ENCODE measurements around the gene SCEL. TPM values are rescaled to one million over a fixed set of nuclear protein-coding genes. Genes with fewer than 3 reads are reported as not detected.

SCEL gene
- total and polyA plus RNA-seq, 2 donors (not counting 3 experiments of a cell fraction or from before 2014, with no cell fraction given) = not detected

- H3K79me2 ChIP-seq (ENCODE audit: control insufficient read depth, insufficient read depth, low read length) = no peaks in the 10 kb centered on the region
- POLR2A ChIA-PET = no interaction called here
- DNase-seq (ENCODE audit: low read depth, low spot score) (no peak), FAIRE-seq (no peak)
- no peak overlapping the region for H3K4me3 ChIP-seq (replicated peaks in 1 of 3; ENCODE audit: insufficient read depth in 1 of 3, low read depth in 1 of 3, low read length in 3 of 3)
- intact Hi-C loops (cut with micrococcal nuclease) = no loop called here
- no peak overlapping the region for H3K27ac ChIP-seq (ENCODE audit: insufficient read depth, low read depth, low read length)
- BruUV-seq (replicated peaks) = no TSS peak
- no peaks in the 10 kb centered on the region for H3K4me1 ChIP-seq (ENCODE audit: control insufficient read depth, extremely low read depth, insufficient read depth, low read length)
- H4K20me1 ChIP-seq (replicated peaks; ENCODE audit: control insufficient read depth, extremely low read depth, insufficient read depth, low read length) = no peaks in the 10 kb centered on the region
- no peaks in the 10 kb centered on the region for H3K27me3 ChIP-seq (ENCODE audit: control insufficient read depth in 2 of 2, insufficient read depth in 2 of 2, low read length in 2 of 2)
- no peak overlapping the region for H3K4me2 ChIP-seq (ENCODE audit: insufficient read depth, low read length)
- no peak for TF ChIP-seq FOS (IDR thresholded peaks at IDR 0.05; ENCODE audit: borderline replicate concordance, insufficient read depth, low read length)
- no peak for TF ChIP-seq MYC (IDR thresholded peaks at IDR 0.05; ENCODE audit: low read depth, low read length)
- TF ChIP-seq EZH2 (IDR thresholded peaks at IDR 0.05; ENCODE audit: borderline replicate concordance, low read depth, low read length, severe bottlenecking) = no peak
- no peak for TF ChIP-seq MAX (IDR thresholded peaks at IDR 0.05; ENCODE audit: insufficient read depth, insufficient read length)
- no peak for TF ChIP-seq JUN (IDR thresholded peaks at IDR 0.05; ENCODE audit: borderline replicate concordance, insufficient read depth, insufficient read length, low read depth)
- no peak for TF ChIP-seq POLR2A (IDR thresholded peaks at IDR 0.05; ENCODE audit: low read depth, low read length)
- TF ChIP-seq GATA2 (IDR thresholded peaks at IDR 0.05; ENCODE audit: insufficient read depth, insufficient read length, low read depth, low read length) = no peak
- no peak for TF ChIP-seq POLR2AphosphoS5 (IDR thresholded peaks at IDR 0.05; ENCODE audit: insufficient read depth, low read depth, low read length)
- no peak for TF ChIP-seq CTCF (IDR thresholded peaks at IDR 0.05; ENCODE audit: extremely low read depth in 1 of 2, insufficient read depth in 1 of 2, low read depth in 1 of 2, low read length in 2 of 2)
- H3K9ac ChIP-seq (replicated peaks; ENCODE audit: extremely low read depth, insufficient read depth, low read length) = no peak overlapping the region
- H3K9me3 ChIP-seq (replicated peaks; ENCODE audit: control insufficient read depth, insufficient read depth, low read length) = no peaks in the 10 kb centered on the region
- no peak overlapping the region for H2AFZ ChIP-seq (ENCODE audit: low read depth, low read length)
- no peaks in the 10 kb centered on the region for H3K9me1 ChIP-seq (replicated peaks; ENCODE audit: control insufficient read depth, extremely low read depth, insufficient read depth, low read length)
- dilution Hi-C loops (cut with MboI; ENCODE audit: extremely low pct_ligation_motif_present, low sequenced_read_pairs) = no loop called here
- CTCF ChIA-PET = interaction anchor here (0.6 to 1.1 kb wide), 2 partner anchors 16 to 182 kb away, joined by 3 to 4 read pairs; no protein-coding TSS in a partner anchor
- H3K36me3 ChIP-seq (ENCODE audit: control insufficient read depth in 2 of 2, extremely low read depth in 1 of 2, insufficient read depth in 2 of 2, low read length in 2 of 2) = no peaks in the 10 kb centered on the region
Observed at GRCh38 chr13:77674852-77675251, 139.3 kb downstream of the SCEL start.

All from endothelial cell of umbilical vein (primary cell).